OCI-LY3 (cell line): Measurements from ENCODE around the gene WWOX.

Experiments
- EZH2phosphoT487 ChIP-seq: fragments of 200-600 bp; shearing (Covaris generic); IDR thresholded peaks from 2 replicates; pipeline ENCODE4 v1.6.1; 2018; ENCODE audit warnings: antibody characterized with exemption, mixed run types, low read depth
- TF ChIP-seq, protein P1 (sequence below): fragments of 200-600, 300-600 bp; sonication (generic); IDR thresholded peaks from 2 replicates; pipeline ENCODE4 v1.5.1; 2014; ENCODE audit warnings: antibody characterized with exemption, low read length, low read depth

DNA sequence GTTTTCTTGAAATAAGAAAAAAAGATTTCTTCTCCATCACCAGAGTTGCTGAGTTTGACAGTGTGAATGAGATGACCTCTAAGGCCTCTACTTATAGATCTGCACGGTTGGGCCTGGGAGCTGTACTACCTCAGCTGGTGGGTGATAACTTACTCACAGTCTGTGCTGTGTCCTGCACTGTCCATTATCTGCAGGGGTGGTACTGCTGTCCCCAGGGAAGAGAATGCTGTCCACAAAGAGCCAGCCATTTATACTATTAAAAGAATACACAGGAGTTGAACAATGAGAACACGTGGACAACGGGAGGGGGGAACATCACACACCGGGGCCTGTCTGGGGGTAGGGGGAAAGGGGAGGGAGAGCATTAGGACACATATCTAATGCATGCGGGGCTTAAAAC, 655.3 kb downstream of the WWOX start:
- TF ChIP-seq, protein P1, sequence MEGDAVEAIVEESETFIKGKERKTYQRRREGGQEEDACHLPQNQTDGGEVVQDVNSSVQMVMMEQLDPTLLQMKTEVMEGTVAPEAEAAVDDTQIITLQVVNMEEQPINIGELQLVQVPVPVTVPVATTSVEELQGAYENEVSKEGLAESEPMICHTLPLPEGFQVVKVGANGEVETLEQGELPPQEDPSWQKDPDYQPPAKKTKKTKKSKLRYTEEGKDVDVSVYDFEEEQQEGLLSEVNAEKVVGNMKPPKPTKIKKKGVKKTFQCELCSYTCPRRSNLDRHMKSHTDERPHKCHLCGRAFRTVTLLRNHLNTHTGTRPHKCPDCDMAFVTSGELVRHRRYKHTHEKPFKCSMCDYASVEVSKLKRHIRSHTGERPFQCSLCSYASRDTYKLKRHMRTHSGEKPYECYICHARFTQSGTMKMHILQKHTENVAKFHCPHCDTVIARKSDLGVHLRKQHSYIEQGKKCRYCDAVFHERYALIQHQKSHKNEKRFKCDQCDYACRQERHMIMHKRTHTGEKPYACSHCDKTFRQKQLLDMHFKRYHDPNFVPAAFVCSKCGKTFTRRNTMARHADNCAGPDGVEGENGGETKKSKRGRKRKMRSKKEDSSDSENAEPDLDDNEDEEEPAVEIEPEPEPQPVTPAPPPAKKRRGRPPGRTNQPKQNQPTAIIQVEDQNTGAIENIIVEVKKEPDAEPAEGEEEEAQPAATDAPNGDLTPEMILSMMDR = no peak
- no peak for TF ChIP-seq EZH2phosphoT487
